PFSK-1 (cell line): ENCODE measurements around the gene CEBPE.

Experiments used
- POLR2AphosphoS5 ChIP-seq: IDR thresholded peaks from 2 replicates; pipeline ENCODE4 v1.6.1; 2012; ENCODE audit warnings: low read depth, mild to moderate bottlenecking, control low read depth, low read length, moderate library complexity
- SIN3A ChIP-seq: IDR thresholded peaks from 2 replicates; pipeline ENCODE4 v1.6.1; 2012; ENCODE audit warnings: mild to moderate bottlenecking, low read length, moderate library complexity, borderline replicate concordance; ENCODE audit not compliant: insufficient read depth
- TAF1 ChIP-seq: IDR thresholded peaks from 2 replicates; pipeline ENCODE4 v1.6.1; 2012; ENCODE audit warnings: low read length, control low read depth, borderline replicate concordance; ENCODE audit not compliant: insufficient read depth
- TF ChIP-seq, protein P1 (sequence below), 2 experiments: IDR thresholded peaks; 2 replicates each; pipeline versions ENCODE4 v1.6.1 to v1.8.0; 2011 to 2012; ENCODE audit warnings: low read depth in 2 of 2, low read length in 2 of 2, control low read depth in 1 of 2, inconsistent platforms in 1 of 2, mild to moderate bottlenecking in 1 of 2, moderate library complexity in 1 of 2; ENCODE audit not compliant: insufficient read depth in 1 of 2

DNA sequence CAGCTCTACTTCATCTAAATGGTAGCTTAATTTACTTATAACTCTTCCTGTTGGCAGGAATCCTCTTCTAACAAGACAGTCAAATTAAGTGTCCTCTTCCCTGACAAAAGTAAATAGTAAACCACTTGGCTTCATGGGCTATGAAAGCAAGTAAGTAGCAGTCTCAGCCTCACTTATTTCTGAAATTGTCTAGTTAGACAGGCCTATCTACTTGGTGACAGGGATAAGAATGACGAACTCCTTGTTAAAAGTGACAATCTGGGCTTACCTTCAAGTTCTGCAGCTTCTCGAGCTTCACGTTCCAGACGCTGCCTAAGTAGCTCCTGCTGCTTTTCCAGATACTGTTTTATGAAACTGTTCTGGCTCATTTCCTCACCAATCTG is 28.8 kb downstream of the CEBPE start:
- TF ChIP-seq POLR2AphosphoS5, result no peak
- TF ChIP-seq TAF1, result no peak
- TF ChIP-seq, protein P1, sequence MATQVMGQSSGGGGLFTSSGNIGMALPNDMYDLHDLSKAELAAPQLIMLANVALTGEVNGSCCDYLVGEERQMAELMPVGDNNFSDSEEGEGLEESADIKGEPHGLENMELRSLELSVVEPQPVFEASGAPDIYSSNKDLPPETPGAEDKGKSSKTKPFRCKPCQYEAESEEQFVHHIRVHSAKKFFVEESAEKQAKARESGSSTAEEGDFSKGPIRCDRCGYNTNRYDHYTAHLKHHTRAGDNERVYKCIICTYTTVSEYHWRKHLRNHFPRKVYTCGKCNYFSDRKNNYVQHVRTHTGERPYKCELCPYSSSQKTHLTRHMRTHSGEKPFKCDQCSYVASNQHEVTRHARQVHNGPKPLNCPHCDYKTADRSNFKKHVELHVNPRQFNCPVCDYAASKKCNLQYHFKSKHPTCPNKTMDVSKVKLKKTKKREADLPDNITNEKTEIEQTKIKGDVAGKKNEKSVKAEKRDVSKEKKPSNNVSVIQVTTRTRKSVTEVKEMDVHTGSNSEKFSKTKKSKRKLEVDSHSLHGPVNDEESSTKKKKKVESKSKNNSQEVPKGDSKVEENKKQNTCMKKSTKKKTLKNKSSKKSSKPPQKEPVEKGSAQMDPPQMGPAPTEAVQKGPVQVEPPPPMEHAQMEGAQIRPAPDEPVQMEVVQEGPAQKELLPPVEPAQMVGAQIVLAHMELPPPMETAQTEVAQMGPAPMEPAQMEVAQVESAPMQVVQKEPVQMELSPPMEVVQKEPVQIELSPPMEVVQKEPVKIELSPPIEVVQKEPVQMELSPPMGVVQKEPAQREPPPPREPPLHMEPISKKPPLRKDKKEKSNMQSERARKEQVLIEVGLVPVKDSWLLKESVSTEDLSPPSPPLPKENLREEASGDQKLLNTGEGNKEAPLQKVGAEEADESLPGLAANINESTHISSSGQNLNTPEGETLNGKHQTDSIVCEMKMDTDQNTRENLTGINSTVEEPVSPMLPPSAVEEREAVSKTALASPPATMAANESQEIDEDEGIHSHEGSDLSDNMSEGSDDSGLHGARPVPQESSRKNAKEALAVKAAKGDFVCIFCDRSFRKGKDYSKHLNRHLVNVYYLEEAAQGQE (IDR thresholded peaks at IDR 0.05; ENCODE audit: insufficient read depth in 1 of 2, low read depth in 2 of 2, low read length in 2 of 2), result no peak
- TF ChIP-seq SIN3A, result no peak
